Stimulated activated naive CD8-positive, alpha-beta T cell treated with anti-CD3 and anti-CD28 coated beads, Interleukin-15, Interleukin-2, amounts not matched to agents 100 U/mL and 50 U/mL, for 24 hours (primary cell): ENCODE results near the gene TRIM49C.
"Not testable (repeated sequence)": the region's sequence is repeated elsewhere in the genome, so short reads cannot be mapped to it uniquely, and the experiment has no call there.

ENCODE experiments used
- ATAC-seq: fragments of 150-1000 bp; cut with Tn5 transposase; one replicate; pipeline ENCODE4 v1.10.0; 2021
- DNase-seq: peaks from one replicate; pipeline ENCODE4 v3.0.0; 2021

Gene TRIM49C

DNA sequence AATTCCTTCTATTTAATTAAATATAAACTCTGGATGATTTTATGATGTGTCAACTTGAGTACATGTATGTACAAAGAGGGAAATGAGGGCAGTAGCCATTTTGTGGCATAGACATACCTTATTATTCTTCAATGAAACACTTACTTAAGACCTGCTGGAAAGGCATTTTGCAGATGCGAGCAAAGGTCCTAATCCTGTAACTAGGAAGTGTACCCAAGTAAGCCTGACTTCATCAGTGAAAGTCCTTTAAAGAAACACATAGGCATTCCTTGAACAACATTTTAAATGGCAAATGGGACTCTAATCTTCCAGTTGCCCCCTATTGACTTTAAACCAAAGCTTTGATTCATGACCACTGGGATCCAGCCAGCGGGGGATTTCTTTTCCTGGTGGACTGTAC, at the start of gene TRIM49C:
Gene TRIM49C (plus strand): TSS at position 301 of the 400 bp plus-strand sequence. CDS start 4,106 bp downstream, outside the sequence.
- DNase-seq, ATAC-seq: not testable (repeated sequence)

DNA sequence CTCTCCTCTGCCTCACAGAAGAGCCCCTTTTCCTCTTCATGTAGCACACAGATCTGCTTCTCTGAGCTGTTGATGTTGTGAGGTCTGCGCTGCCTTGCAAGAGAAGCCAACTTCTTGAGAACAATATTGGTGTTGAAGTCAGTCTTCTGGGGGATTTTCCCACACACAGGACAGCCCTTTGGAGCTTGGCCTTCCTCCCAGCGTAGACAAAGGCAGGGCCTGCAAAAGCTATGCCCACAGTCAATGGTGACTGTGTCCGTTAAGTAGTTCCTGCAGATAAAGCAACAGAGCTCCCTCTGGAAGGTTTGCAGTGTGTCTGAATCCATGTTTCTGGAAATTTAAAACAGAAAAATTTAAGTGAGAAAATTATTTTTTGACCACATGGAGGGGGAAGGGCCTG, 6.7 kb upstream of the TRIM49C start:
- not testable (repeated sequence) for DNase-seq, ATAC-seq

DNA sequence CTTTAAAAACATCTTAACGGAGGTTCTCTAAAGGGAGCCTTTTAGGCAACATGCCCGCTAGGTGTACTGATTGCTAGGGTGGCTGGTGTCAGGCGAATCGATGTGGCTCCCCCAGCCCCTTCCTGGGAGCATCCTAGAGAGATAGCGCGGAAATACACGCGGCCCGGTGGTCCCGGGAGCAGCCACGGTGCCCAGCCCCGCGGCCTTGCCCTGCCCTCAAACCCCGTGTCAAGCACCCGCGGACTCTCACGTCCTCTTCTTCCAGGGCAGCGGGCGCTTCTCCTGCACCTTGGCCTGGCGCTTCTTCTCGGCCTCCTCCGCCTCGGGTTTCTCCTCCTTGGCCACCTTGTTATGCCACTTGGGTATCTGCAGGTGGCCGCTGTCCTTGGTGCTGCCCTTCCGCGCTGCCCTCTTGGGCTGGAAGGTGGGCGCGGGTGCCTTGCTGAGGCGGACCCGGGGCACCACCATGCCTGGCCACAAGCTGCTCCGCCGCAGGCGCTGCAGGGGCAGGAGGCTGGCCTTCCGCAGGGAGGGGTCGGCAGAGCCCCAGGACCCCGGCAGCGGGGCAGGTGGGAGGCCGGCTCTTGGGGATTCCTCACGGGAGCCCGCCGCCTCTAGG, 20.8 kb downstream of the TRIM49C start:
- DNase-seq, result not testable (repeated sequence)

GRCh38 chr11:90052311-90052710, 21.4 kb downstream of the TRIM49C start:
- DNase-seq, ATAC-seq: not testable (repeated sequence)

More for the DNA sequence above, 20.8 kb downstream of the TRIM49C start:
- not testable (repeated sequence) for ATAC-seq

DNA sequence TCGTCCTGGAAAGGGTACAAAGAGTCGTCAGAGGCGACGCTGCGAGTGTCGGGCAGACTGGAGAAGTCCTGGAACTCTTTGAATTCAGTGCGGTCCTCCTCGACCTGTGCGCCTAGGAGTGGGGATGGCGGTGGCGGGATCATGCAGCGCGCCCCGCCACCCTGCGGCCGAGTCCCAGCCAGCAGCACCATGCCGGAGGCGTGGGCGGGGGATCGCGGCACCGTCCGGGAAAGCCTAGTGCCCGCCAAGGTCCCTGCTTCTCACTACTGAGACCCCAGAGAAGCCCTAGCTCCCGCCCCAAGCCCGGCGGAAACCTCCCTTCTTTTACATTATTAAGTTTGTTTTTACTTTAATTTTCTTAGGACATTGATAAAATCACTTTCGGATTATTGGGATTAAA, 22.6 kb downstream of the TRIM49C start:
- DNase-seq, result not testable (repeated sequence)

GRCh38 chr11:90085650-90086049, 54.7 kb downstream of the TRIM49C start, which contains the start of gene UBTFL1:
TSS of gene UBTFL1 (plus strand) at chr11:90085950. CDS start at chr11:90085950, 0 bp downstream.
- not testable (repeated sequence) for DNase-seq, ATAC-seq

More for the DNA sequence above, 22.6 kb downstream of the TRIM49C start:
- not testable (repeated sequence) for ATAC-seq

GRCh38 chr11:90088731-90089130, 57.8 kb downstream of the TRIM49C start:
- not testable (repeated sequence) for ATAC-seq, DNase-seq
